Left ventricle myocardium superior (tissue), 1 donor: ENCODE measurements around the gene KCNJ5. TPM values are rescaled to one million over a fixed set of nuclear protein-coding genes. Genes with fewer than 3 reads are reported as not detected.
"Not testable (repeated sequence)": the region's sequence is repeated elsewhere in the genome, so short reads cannot be mapped to it uniquely, and the experiment has no call there.

Source experiments
- ATAC-seq: fragments of 200-7000 bp; cut with Tn5 transposase; one replicate; pipeline ENCODE4 v1.9.1; 2020; ENCODE audit warnings: mild to moderate bottlenecking, moderate library complexity
- DNase-seq: peaks from one replicate; pipeline ENCODE4 v3.0.0-alpha.2; 2020
- intact Hi-C: fragments of 100-400 bp; cut with micrococcal nuclease; formaldehyde crosslinking; loops from one replicate; pipeline ENCODE4 v1.11.0; 2022
- total RNA-seq: library from RNA; stranded (reverse); fragmentation: NEBNext Ultra II Directional; extraction: Animal tissue kit (Norgen Biotek cat#: 25700); gene quantifications from one replicate; pipeline ENCODE4 v1.2.1, GENCODE V29; 2021
- donor health status: DM: no; HTN: yes; CAD: no; lungs with severe emphysema.

The KCNJ5 gene
- total RNA-seq, 1 donor from 2014 or later: 7.2 TPM

- DNase-seq (no peak), ATAC-seq (no peak)
- intact Hi-C loops: no loop called here
These were observed 16.4 kb downstream of the KCNJ5 start for GRCh38 chr11:128907585-128907984.

- ATAC-seq (peak; percentile 61), DNase-seq (peak; percentile 81)
These were observed 17.5 kb downstream of the KCNJ5 start for GRCh38 chr11:128908391-128909246.

GRCh38 chr11:128909438-128910125, 18.4 kb downstream of the KCNJ5 start:
- intact Hi-C loops: no loop called here
- ATAC-seq: no peak
- no peak for DNase-seq

More at GRCh38 chr11:128908391-128909246, 17.5 kb downstream of the KCNJ5 start:
- intact Hi-C loops: no loop called here

GRCh38 chr11:128910576-128910975, 19.4 kb downstream of the KCNJ5 start:
- no peak for ATAC-seq
- DNase-seq: no peak
- intact Hi-C loops: no loop called here

- no peak for ATAC-seq
- intact Hi-C loops: no loop called here
These were observed 20.1 kb downstream of the KCNJ5 start for GRCh38 chr11:128911239-128911638.

GRCh38 chr11:128911701-128912100, 20.5 kb downstream of the KCNJ5 start:
- intact Hi-C loops: no loop called here
- ATAC-seq (no peak), DNase-seq (no peak)

More at GRCh38 chr11:128911239-128911638, 20.1 kb downstream of the KCNJ5 start:
- no peak for DNase-seq

- ATAC-seq (no peak), DNase-seq (no peak)
- intact Hi-C loops: no loop called here
These were observed 22.6 kb downstream of the KCNJ5 start for GRCh38 chr11:128913806-128914205.

- DNase-seq: no peak
- peak; percentile 27 for ATAC-seq
- intact Hi-C loops: no loop called here
These were observed 23.3 kb downstream of the KCNJ5 start for GRCh38 chr11:128914216-128915148.

GRCh38 chr11:128915149-128915521, 24.0 kb downstream of the KCNJ5 start:
- intact Hi-C loops: no loop called here
- ATAC-seq (peak; percentile 83), DNase-seq (no peak)

GRCh38 chr11:128916037-128916572, 24.9 kb downstream of the KCNJ5 start:
- DNase-seq (no peak), ATAC-seq (no peak)
- intact Hi-C loops: no loop called here

- DNase-seq (no peak), ATAC-seq (no peak)
- intact Hi-C loops: no loop called here
These were observed 25.5 kb downstream of the KCNJ5 start for GRCh38 chr11:128916681-128917080.

- intact Hi-C loops: no loop called here
- no peak for DNase-seq
- ATAC-seq: peak; percentile 53
These were observed 26.1 kb downstream of the KCNJ5 start for GRCh38 chr11:128917144-128917724.

- intact Hi-C loops: no loop called here
- ATAC-seq (no peak), DNase-seq (no peak)
These were observed 28.1 kb downstream of the KCNJ5 start for GRCh38 chr11:128919216-128919615.

- ATAC-seq, intact Hi-C loops, DNase-seq: not testable (repeated sequence)
These were observed 28.5 kb downstream of the KCNJ5 start for GRCh38 chr11:128919635-128920034.

GRCh38 chr11:128920666-128921065, 29.5 kb downstream of the KCNJ5 start:
- no peak for DNase-seq
- intact Hi-C loops: no loop called here
- ATAC-seq: no peak

GRCh38 chr11:128921793-128922192, 30.6 kb downstream of the KCNJ5 start:
- intact Hi-C loops: no loop called here
- ATAC-seq (no peak), DNase-seq (no peak)

- ATAC-seq (no peak), DNase-seq (no peak)
- intact Hi-C loops: no loop called here
These were observed 32.9 kb downstream of the KCNJ5 start for GRCh38 chr11:128924104-128924503.

GRCh38 chr11:128924510-128925249, 33.5 kb downstream of the KCNJ5 start:
- intact Hi-C loops: no loop called here
- no peak for ATAC-seq
- no peak for DNase-seq
